Stomach (tissue), 4 donors: ENCODE measurements around the gene PDE4DIP.
"Not testable (repeated sequence)": the region's sequence is repeated elsewhere in the genome, so short reads cannot be mapped to it uniquely, and the experiment has no call there.

Experiments used
- POLR2AphosphoS5 ChIP-seq, 3 donors: sonication (generic); formaldehyde crosslinking; IDR thresholded peaks; one replicate each; pipeline ENCODE4 v1.6.1; 2016; ENCODE audit warnings: antibody characterized with exemption in 3 of 3
- TF ChIP-seq, protein P1 (sequence below), 7 experiments: fragments of 450-650 bp in 4 of 7; fragments of 200-600 bp in 3 of 7; sonication (generic) in 3 of 7; IDR thresholded peaks; one replicate each; pipeline ENCODE4 v1.5.1; 2016 to 2019; ENCODE audit warnings: antibody characterized with exemption in 7 of 7, control low read depth in 2 of 7, mild to moderate bottlenecking in 1 of 7

DNA sequence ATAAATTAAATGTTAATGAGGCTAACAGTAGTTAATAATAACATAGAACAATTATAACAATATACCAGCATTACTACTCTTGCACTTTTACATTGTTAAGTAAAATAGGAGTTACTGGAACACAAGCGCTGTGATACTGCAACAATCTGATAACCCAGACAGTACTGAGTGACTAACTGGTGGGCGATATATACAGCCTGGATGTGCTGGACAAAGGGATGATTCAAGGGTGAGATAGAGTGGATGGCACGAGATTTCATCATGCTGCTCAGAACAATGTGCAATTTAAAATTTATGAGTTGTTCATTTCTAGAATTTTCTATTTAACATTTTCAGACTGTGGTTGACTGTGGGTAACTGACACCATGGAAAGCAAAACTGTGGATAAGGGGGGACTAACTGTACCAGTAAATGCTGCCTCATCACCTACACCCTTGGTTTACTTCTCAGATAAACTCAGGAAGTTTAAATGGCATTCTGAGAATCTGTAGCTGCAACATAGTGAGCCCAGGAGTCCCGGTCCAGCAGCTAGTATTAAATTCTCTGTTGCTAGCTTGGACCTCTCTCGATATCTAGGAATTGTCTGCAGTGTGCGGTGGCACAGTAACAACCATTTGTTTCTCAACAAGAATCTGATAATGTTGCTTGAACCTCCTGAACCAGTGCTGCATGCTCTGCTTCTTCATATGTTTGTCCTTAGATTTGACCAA is 24.9 kb downstream of the PDE4DIP start:
- TF ChIP-seq, protein P1, sequence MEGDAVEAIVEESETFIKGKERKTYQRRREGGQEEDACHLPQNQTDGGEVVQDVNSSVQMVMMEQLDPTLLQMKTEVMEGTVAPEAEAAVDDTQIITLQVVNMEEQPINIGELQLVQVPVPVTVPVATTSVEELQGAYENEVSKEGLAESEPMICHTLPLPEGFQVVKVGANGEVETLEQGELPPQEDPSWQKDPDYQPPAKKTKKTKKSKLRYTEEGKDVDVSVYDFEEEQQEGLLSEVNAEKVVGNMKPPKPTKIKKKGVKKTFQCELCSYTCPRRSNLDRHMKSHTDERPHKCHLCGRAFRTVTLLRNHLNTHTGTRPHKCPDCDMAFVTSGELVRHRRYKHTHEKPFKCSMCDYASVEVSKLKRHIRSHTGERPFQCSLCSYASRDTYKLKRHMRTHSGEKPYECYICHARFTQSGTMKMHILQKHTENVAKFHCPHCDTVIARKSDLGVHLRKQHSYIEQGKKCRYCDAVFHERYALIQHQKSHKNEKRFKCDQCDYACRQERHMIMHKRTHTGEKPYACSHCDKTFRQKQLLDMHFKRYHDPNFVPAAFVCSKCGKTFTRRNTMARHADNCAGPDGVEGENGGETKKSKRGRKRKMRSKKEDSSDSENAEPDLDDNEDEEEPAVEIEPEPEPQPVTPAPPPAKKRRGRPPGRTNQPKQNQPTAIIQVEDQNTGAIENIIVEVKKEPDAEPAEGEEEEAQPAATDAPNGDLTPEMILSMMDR (IDR thresholded peaks at IDR 0.05): not testable (repeated sequence)
- not testable (repeated sequence) for TF ChIP-seq POLR2AphosphoS5 (IDR thresholded peaks at IDR 0.05)
